Psoas muscle (tissue), 8 donors: ENCODE results near the gene ROBO1. TPM values are rescaled to one million over a fixed set of nuclear protein-coding genes. Genes with fewer than 3 reads are reported as not detected.

Experiments used
- ATAC-seq, 4 donors: fragments of 200-7000 bp; cut with Tn5 transposase; one replicate each; pipeline ENCODE4 v1.9.1; 2020; ENCODE audit warnings: moderate library complexity in 3 of 4, mild to moderate bottlenecking in 2 of 4
- DNase-seq, 2 donors: peaks; one replicate each; pipeline ENCODE4 v3.0.0-alpha.2; 2020
- H3K27ac ChIP-seq: fragments of 200-600 bp; one replicate; pipeline ENCODE4 v1.8.0; 2022
- H3K27me3 ChIP-seq, 3 donors: fragments of 200-600 bp in 1 of 3; one replicate each; pipeline versions ENCODE4 v1.6.1 to v1.8.0; 2013 to 2022; ENCODE audit warnings: low read length in 2 of 3, mild to moderate bottlenecking in 2 of 3, moderate library complexity in 1 of 3; ENCODE audit not compliant: insufficient read depth in 3 of 3
- H3K36me3 ChIP-seq, 2 donors: fragments of 200-600 bp in 1 of 2; one replicate each; pipeline versions ENCODE4 v1.6.1 to v1.8.0; 2013 to 2022; ENCODE audit warnings: low read depth in 1 of 2, mild to moderate bottlenecking in 1 of 2, moderate library complexity in 1 of 2; ENCODE audit not compliant: insufficient read depth in 1 of 2
- H3K4me1 ChIP-seq: fragments of 200-600 bp; one replicate; pipeline ENCODE4 v1.8.0; 2022
- H3K4me3 ChIP-seq: fragments of 200-600 bp; one replicate; pipeline ENCODE4 v1.8.0; 2022; ENCODE audit warnings: mild to moderate bottlenecking
- H3K9me3 ChIP-seq: fragments of 200-600 bp; one replicate; pipeline ENCODE4 v1.8.0; 2022
- CTCF ChIP-seq: fragments of 200-600 bp; IDR thresholded peaks from one replicate; pipeline ENCODE4 v1.8.0; 2022; ENCODE audit warnings: antibody characterized with exemption
- WGBS, 3 donors: extraction: QIAGEN DNeasy Blood & Tissue Kit; methylation state at CpG; one replicate each; pipeline versions ENCODE4 v1.1.6 to v1.1.7; 2013; 5-methylcytosine and 5-hydroxymethylcytosine counted together
- intact Hi-C, 2 donors: fragments of 100-400 bp; cut with DNase I; formaldehyde crosslinking; loops; one replicate each; pipeline versions ENCODE4 v1.11.0 to v1.14.2; 2022
- polyA plus RNA-seq, 3 donors: library from polyadenylated mRNA; stranded (reverse); fragments of 200-250 nt; gene quantifications; one replicate each; pipeline ENCODE4 v1.2.3, GENCODE V29; 2013
- total RNA-seq, 4 donors: library from RNA; stranded (reverse); fragmentation: NEBNext Ultra II Directional in 2 of 4; extraction: Animal tissue kit (Norgen Biotek cat#: 25700) in 2 of 4; gene quantifications; one replicate each; pipeline versions ENCODE4 v1.2.1 to v1.2.4, GENCODE V29; 2021 to 2023
- donor health status: healthy with polysubstance abuse.
- donor health status: DM: no; HTN: no; CAD: no; lungs with moderate emphysema.
- donor health status: Bipolar disorder and iron deficiency.
- donor health status: healthy.
- donor health status: DM: yes; HTN: yes; CAD: no.
- donor health status: DM: no; HTN: no; CAD: no.
- donor health status: DM: no; HTN: no; CAD: no.
- donor health status: DM: yes; HTN: yes; CAD: no.

Gene ROBO1
- total and polyA plus RNA-seq, 7 donors: 0.52 to 14.0 (median 4.9) TPM

- Histone ChIP-seq H3K36me3 (no peaks in the 10 kb centered on the region), H3K4me1 (no peaks in the 10 kb centered on the region), H3K27me3 (no peaks in the 10 kb centered on the region), H3K4me3 (no peak overlapping the region), H3K27ac (no peak overlapping the region), H3K9me3 (no peaks in the 10 kb centered on the region)
- ATAC-seq (no peak), DNase-seq (no peak)
- 68 to 79% (median 77%) methylated on average over 3 of the region's 3 CpGs for WGBS, 3 donors
- no peak for TF ChIP-seq CTCF
- intact Hi-C loops: no loop called here
Measured at GRCh38 chr3:78706906-78707523, 1060.8 kb downstream of the ROBO1 start.

- Histone ChIP-seq H3K4me1 (no peaks in the 10 kb centered on the region), H3K9me3 (no peaks in the 10 kb centered on the region), H3K4me3 (no peak overlapping the region), H3K27ac (no peak overlapping the region), H3K36me3 (no peaks in the 10 kb centered on the region), H3K27me3 (no peaks in the 10 kb centered on the region)
- intact Hi-C loops: no loop called here
- WGBS, 3 donors: 39 to 47% (median 42%) methylated on average over 2 of the region's 2 CpGs
- DNase-seq (no peak), ATAC-seq (no peak)
- TF ChIP-seq CTCF: no peak
Measured at GRCh38 chr3:78703944-78704343, 1063.9 kb downstream of the ROBO1 start.

- no peaks in the 10 kb centered on the region for H3K36me3 ChIP-seq
- no peak overlapping the region for H3K4me3 ChIP-seq
- no peaks in the 10 kb centered on the region for H3K4me1 ChIP-seq
- ATAC-seq: no peak
- H3K9me3 ChIP-seq: no peaks in the 10 kb centered on the region
- 55 to 59% (median 59%) methylated on average over 2 of the region's 2 CpGs for WGBS, 3 donors
- no peaks in the 10 kb centered on the region for H3K27me3 ChIP-seq
- intact Hi-C loops: no loop called here
- no peak for DNase-seq
- H3K27ac ChIP-seq: no peak overlapping the region
- no peak for TF ChIP-seq CTCF
Measured at GRCh38 chr3:78701537-78701936, 1066.3 kb downstream of the ROBO1 start.

GRCh38 chr3:78698431-78698830 is 1069.4 kb downstream of the ROBO1 start:
- no peak overlapping the region for H3K4me3 ChIP-seq
- 15 to 24% (median 19%) methylated on average over 1 of the region's 1 CpG for WGBS, 3 donors

More at GRCh38 chr3:78698431-78698830, 1069.4 kb downstream of the ROBO1 start:
- ATAC-seq (no peak), DNase-seq (no peak)
- H3K27ac ChIP-seq: no peak overlapping the region
- intact Hi-C loops: no loop called here
- no peaks in the 10 kb centered on the region for H3K36me3 ChIP-seq
- no peaks in the 10 kb centered on the region for H3K4me1 ChIP-seq
- TF ChIP-seq CTCF: no peak
- H3K9me3 ChIP-seq: no peaks in the 10 kb centered on the region
- H3K27me3 ChIP-seq: no peaks in the 10 kb centered on the region
